Measurements from ENCODE around the gene SPINK4.

SPINK4 gene

DNA sequence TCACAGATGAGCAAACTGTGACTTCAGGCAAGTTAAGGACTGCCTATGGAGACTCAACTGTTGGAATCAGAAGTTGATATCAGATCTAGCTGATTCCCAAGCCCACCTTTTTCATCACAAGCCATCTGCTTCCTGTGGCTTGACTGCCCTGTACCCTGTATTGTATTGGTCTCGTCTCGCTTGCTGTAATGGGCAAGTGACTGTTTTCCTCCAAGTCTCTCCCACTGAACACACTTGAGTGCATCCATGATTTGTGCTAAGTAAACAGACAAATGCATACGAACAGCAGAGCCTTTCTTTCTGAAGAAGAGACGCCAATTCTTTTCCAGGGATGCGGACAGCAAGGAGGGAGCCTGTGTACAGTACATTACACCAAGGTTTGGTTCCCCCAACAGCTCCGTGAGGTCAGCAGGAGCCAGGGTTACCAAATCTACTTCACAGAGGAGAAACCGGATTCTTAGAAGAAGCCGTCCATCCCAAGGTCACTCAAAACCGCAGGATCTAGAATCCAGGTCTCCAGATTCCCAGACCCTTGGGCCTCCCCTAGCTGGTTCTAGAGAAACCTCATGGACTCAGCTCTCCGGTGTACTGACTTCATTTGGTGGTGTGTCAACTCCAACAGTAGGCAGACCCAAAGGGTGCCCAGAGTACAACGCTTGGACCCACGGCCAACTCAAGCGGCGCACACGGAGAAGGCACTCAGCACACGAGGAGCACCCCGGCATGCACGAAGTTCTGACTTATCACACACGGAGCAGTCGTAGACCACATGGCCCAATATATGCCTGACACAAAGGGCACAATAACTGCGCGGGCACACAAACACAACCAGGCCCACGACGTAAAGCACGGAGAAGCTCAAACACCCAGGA lies 23.4 kb downstream of the SPINK4 start:
- peak; percentile 57 for DNase-seq (ENCODE audit: low read depth)
- Histone ChIP-seq H3K36me3 (ENCODE audit: control insufficient read depth, insufficient read depth, low read length, severe bottlenecking) (peaks cover 58% of the 10 kb centered on the region), H3K4me1 (ENCODE audit: control insufficient read depth, insufficient read depth, low read length) (peaks cover 15% of the 10 kb centered on the region), H3K4me3 (ENCODE audit: low read length) (peak overlapping the region; percentile 98), H3K27me3 (replicated peaks; ENCODE audit: control insufficient read depth, insufficient read depth, low read length) (no peaks in the 10 kb centered on the region), H3K9me3 (ENCODE audit: control insufficient read depth, low read length) (no peaks in the 10 kb centered on the region), H3K9ac (ENCODE audit: low read length) (peak overlapping the region; percentile 92)

DNA sequence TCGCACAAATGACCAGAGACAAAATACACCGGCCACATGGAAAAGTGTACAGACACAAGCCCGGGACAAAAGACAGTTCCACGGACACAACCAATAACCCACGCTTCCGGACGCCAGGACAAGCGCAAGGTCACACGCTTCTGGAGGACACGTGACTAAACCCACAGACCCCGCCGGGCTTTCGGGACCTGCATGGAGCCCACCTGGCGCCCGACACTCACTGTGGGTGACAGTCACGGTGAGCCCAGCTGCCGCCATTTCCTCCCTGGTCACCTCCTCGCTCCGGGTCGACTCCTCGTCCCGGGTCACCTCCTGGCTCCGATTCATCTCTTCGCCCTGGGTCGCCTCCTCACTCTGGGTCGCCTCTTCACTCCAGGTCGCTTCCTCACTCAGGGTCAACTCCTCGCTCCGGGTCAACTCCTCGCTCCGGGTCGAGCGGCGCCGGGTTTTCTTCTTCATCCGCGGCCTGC lies 24.1 kb downstream of the SPINK4 start:
- H3K27me3 ChIP-seq (replicated peaks; ENCODE audit: control insufficient read depth, insufficient read depth, low read length): no peaks in the 10 kb centered on the region
- peaks cover 15% of the 10 kb centered on the region for H3K4me1 ChIP-seq (ENCODE audit: control insufficient read depth, insufficient read depth, low read length)
- peaks cover 58% of the 10 kb centered on the region for H3K36me3 ChIP-seq (ENCODE audit: control insufficient read depth, insufficient read depth, low read length, severe bottlenecking)
- peak overlapping the region; percentile 92 for H3K9ac ChIP-seq (ENCODE audit: low read length)
- peak; percentile 72 for DNase-seq (ENCODE audit: low read depth)
- no peaks in the 10 kb centered on the region for H3K9me3 ChIP-seq (ENCODE audit: control insufficient read depth, low read length)
- peak overlapping the region; percentile 98 for H3K4me3 ChIP-seq (ENCODE audit: low read length)

DNA sequence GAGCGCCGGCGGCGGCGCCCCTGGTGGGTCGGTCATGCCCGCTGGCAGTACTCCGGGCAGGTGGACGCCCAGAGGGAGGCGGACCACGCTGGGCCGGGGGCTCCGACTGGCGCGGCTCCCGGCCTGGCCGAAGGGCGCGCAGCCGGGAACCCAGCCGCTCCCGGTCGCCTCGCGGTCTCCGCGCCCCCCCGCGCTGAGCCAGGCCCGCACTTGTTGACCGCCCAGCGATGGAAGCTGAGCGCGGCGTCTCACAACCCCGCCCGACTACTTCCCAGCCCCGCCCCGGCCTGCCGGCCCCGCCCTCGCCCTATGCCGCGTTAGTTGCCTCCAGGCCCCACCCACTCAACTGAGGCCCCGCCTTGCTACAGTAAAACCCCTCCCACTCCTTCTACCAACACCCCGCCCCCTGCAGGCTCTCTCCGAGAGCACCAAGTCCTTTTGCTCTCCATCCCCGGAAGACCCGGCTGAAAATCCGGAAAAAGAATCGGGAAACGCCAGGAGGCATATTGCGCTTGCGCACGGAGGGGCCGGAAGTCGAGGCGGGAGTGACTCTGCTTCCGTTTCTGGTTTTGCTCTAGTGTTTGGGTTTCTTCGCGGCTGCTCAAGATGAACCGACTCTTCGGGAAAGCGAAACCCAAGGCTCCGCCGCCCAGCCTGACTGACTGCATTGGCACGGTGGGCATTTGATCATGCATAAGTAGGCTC lies 24.7 kb downstream of the SPINK4 start, which contains the start of the genes BAG1 and CHMP5:
TSS of gene BAG1 (minus strand) at position 236 of the 705 bp plus-strand sequence.
TSS of gene CHMP5 (plus strand) at position 577 of the 705 bp plus-strand sequence. CDS start at position 607, 30 bp downstream.
- peak within 1 kb of the TSS; percentile 98 for H3K4me3 ChIP-seq (ENCODE audit: low read length)
- no peaks in the 10 kb centered on the region for H3K27me3 ChIP-seq (replicated peaks; ENCODE audit: control insufficient read depth, insufficient read depth, low read length)
- H3K9ac ChIP-seq (ENCODE audit: low read length): peak within 1 kb of the TSS; percentile 94
- H3K36me3 ChIP-seq (ENCODE audit: control insufficient read depth, insufficient read depth, low read length, severe bottlenecking): peaks cover 55% of the 10 kb centered on the region
- no peaks in the 10 kb centered on the region for H3K9me3 ChIP-seq (ENCODE audit: control insufficient read depth, low read length)
- H3K4me1 ChIP-seq (ENCODE audit: control insufficient read depth, insufficient read depth, low read length): peaks cover 15% of the 10 kb centered on the region
- DNase-seq (ENCODE audit: low read depth): peak; percentile 100

DNA sequence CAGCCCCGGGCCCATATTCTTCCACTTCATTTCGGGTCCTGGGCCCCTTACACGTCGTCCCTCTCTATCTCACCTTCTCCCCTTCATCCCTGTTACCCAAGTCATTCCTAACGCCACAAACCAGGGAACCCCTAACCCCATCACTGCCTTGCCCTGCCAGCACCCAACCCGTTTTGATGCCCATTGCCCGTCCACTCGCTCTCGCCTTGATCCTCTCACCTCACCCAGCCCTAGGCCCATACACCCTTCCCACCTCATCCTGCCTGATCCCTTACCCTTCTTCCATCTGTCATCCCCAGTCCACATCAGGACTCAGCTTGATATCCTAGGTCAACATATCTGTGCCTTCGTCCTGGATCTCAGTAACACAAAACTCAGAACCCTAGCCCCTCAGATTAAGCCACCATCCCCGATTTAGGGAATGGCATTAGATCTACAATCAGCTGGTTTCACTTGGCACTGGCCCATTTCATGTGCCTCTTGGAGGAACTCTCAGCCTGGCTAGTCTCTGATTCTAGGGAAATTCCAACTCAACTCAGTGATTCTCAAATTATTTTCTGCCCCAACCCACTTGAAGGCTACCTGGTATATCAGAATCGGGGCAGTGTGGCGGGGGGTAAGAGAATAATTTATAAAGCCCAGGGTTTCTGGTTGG lies 25.4 kb downstream of the SPINK4 start:
- Histone ChIP-seq H3K4me1 (ENCODE audit: control insufficient read depth, insufficient read depth, low read length) (peaks cover 15% of the 10 kb centered on the region), H3K9me3 (ENCODE audit: control insufficient read depth, low read length) (no peaks in the 10 kb centered on the region), H3K36me3 (ENCODE audit: control insufficient read depth, insufficient read depth, low read length, severe bottlenecking) (peaks cover 53% of the 10 kb centered on the region), H3K9ac (ENCODE audit: low read length) (peak overlapping the region; percentile 94), H3K4me3 (ENCODE audit: low read length) (peak overlapping the region; percentile 91), H3K27me3 (replicated peaks; ENCODE audit: control insufficient read depth, insufficient read depth, low read length) (no peaks in the 10 kb centered on the region)
- DNase-seq (ENCODE audit: low read depth): peak; percentile 37

DNA sequence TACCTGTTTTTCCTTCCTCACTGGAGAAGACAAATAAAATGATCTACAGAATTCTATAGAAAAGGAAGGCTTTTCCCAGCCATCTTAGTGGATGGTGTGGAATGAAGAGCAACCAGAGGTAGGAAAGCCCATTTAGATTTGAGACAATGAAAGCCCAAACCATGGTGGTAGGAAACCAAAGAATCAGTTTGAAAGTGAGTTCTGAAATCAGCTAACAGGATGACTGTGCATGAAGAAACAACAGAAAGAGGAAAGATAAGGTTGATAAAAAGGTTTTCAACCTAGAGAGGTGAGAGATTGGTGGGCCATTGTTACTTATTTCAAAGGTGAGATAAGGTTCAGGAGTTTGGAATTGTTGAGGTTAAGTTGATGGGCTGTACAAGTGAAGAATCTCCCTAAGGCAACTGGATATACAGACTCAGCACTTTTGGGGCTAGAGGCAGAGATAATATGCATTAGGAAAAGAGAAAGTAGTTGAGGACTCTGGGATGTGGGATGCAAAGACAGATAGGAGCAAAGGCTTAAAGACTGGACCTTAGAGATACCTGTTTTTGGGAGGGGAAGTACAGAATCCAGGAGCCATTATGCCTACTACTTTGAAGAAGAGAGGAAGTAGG lies 27.3 kb downstream of the SPINK4 start:
- H3K9ac ChIP-seq (ENCODE audit: low read length): no peak overlapping the region
- peaks cover 55% of the 10 kb centered on the region for H3K36me3 ChIP-seq (ENCODE audit: control insufficient read depth, insufficient read depth, low read length, severe bottlenecking)
- H3K27me3 ChIP-seq (replicated peaks; ENCODE audit: control insufficient read depth, insufficient read depth, low read length): no peaks in the 10 kb centered on the region
- DNase-seq (ENCODE audit: low read depth): no peak
- H3K4me1 ChIP-seq (ENCODE audit: control insufficient read depth, insufficient read depth, low read length): peaks cover 15% of the 10 kb centered on the region
- H3K9me3 ChIP-seq (ENCODE audit: control insufficient read depth, low read length): no peaks in the 10 kb centered on the region
- no peak overlapping the region for H3K4me3 ChIP-seq (ENCODE audit: low read length)

DNA sequence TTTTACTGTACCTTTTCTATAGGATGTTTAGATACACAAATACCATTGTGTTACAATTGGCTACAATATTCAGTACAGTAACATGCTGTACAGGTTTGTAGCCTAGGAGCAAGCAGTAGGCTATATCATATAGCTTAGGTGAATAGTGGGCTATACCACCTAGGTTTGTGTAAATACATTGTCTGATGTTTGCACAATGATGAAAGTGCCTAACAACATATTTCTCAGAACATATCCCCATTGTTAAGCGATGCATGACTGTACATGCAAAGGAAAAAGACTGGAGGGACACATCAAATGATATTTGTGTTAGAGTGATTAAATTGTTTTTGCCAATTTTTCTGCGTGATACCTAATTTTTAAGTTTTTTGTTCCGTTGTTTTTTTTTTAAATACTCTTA lies 30.2 kb downstream of the SPINK4 start:
- Histone ChIP-seq H3K27me3 (replicated peaks; ENCODE audit: control insufficient read depth, insufficient read depth, low read length) (no peaks in the 10 kb centered on the region), H3K4me3 (ENCODE audit: low read length) (no peak overlapping the region), H3K4me1 (ENCODE audit: control insufficient read depth, insufficient read depth, low read length) (peaks cover 8% of the 10 kb centered on the region), H3K9me3 (ENCODE audit: control insufficient read depth, low read length) (no peaks in the 10 kb centered on the region), H3K36me3 (ENCODE audit: control insufficient read depth, insufficient read depth, low read length, severe bottlenecking) (peaks cover 79% of the 10 kb centered on the region), H3K9ac (ENCODE audit: low read length) (no peak overlapping the region)
- DNase-seq (ENCODE audit: low read depth): no peak

DNA sequence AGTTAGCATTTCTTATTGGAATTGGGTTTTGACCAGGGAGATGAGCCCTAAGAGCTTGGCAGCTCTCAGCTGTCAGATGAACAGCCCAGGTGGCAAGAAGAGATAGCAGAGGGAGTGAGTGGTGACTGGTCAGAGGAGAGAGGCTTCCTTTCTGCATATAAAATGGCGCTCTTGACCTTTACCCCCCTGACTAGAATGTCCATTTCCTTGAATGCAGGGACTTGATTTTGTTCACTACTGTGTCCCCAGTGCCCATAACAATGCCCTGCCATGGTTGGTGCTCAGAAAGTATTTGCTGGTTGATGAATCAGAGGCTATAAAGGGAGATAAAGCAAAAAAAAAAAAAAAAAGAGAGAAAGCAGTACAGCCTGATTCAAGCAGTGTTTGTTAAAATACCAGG lies 32.1 kb downstream of the SPINK4 start:
- H3K36me3 ChIP-seq (ENCODE audit: control insufficient read depth, insufficient read depth, low read length, severe bottlenecking): peaks cover 91% of the 10 kb centered on the region

DNA sequence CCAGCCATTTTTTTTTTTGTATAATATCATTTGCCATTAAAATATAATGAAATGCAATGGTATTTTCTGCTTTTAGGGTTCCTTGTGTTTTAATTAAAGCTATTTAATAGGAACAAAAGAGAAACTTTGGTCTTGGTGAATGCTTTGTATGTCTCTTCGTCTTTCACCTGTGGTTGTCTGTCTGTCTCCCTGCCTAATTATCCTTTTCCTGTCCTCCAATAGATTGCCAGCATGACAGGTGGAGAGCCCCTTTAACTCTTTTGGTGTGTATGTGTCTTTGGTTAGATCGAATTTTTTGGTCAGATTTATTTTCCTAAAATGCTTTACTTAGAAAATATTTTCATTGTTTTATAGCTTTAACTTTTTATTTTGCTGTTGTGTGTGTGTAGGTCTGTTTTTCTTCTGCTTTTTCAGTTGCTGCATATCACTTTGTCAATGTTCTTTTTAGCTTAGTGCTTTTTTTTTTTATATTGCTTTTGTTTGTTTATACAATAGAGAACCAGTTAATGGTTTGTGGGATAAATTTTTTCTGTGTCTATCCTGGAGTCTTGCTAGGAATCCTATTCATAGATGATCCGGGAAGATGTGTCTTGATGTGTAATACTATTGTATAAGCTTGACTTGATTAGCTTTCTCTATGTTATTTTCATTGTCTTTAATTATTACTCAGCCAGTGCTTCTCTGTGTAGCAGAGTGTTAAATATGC lies 33.5 kb downstream of the SPINK4 start:
- H3K4me1 ChIP-seq (ENCODE audit: control insufficient read depth, insufficient read depth, low read length): no peaks in the 10 kb centered on the region
- H3K27me3 ChIP-seq (replicated peaks; ENCODE audit: control insufficient read depth, insufficient read depth, low read length): no peaks in the 10 kb centered on the region
- no peak overlapping the region for H3K9ac ChIP-seq (ENCODE audit: low read length)
- DNase-seq (ENCODE audit: low read depth): no peak
- H3K4me3 ChIP-seq (ENCODE audit: low read length): no peak overlapping the region
- H3K36me3 ChIP-seq (ENCODE audit: control insufficient read depth, insufficient read depth, low read length, severe bottlenecking): peaks cover 91% of the 10 kb centered on the region
- H3K9me3 ChIP-seq (ENCODE audit: control insufficient read depth, low read length): no peaks in the 10 kb centered on the region

More for the DNA sequence above, 32.1 kb downstream of the SPINK4 start:
- Histone ChIP-seq H3K9ac (ENCODE audit: low read length) (no peak overlapping the region), H3K4me1 (ENCODE audit: control insufficient read depth, insufficient read depth, low read length) (no peaks in the 10 kb centered on the region), H3K9me3 (ENCODE audit: control insufficient read depth, low read length) (no peaks in the 10 kb centered on the region), H3K4me3 (ENCODE audit: low read length) (no peak overlapping the region), H3K27me3 (replicated peaks; ENCODE audit: control insufficient read depth, insufficient read depth, low read length) (no peaks in the 10 kb centered on the region)
- peak; percentile 15 for DNase-seq (ENCODE audit: low read depth)

DNA sequence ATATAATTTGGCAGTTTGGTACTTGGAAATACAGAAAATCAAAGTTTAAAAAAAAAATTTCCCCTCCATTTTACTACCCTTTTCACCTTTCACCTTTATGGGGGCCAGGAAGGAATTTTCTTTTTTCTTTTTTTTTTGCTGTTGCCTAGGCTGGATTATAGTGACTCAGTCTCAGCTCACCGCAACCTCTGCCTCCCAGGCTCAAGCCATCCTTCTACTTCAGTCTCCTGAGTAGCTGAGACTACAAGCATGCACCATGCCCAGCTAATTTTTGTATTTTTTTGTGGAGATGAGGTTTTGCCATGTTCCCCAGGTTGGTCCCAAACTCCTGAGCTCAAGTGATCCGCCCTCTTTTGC lies 34.0 kb downstream of the SPINK4 start:
- H3K4me3 ChIP-seq (ENCODE audit: low read length): no peak overlapping the region
- H3K36me3 ChIP-seq (ENCODE audit: control insufficient read depth, insufficient read depth, low read length, severe bottlenecking): peaks cover 91% of the 10 kb centered on the region
- H3K9ac ChIP-seq (ENCODE audit: low read length): no peak overlapping the region

DNA sequence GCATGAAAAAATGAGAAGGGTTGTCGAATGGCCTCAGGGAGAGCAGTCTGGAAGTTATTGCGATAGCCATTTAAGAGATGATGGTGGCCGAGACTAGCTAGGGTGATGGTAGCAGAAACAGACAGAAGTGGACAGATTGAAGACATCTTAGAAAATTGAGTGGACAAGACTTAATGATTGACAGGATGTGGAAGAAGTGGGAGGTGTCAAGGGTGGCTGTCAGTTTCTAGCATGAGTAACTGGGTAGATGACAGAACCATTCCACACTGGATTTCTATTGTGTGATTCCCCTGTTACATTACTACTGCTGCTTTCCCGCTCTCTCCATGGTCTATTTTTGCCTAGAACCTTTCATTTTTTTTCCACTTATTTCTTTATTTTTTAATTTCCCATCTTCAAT lies 37.5 kb downstream of the SPINK4 start:
- H3K36me3 ChIP-seq (ENCODE audit: control insufficient read depth, insufficient read depth, low read length, severe bottlenecking): peaks cover 92% of the 10 kb centered on the region
- no peaks in the 10 kb centered on the region for H3K27me3 ChIP-seq (replicated peaks; ENCODE audit: control insufficient read depth, insufficient read depth, low read length)
- DNase-seq (ENCODE audit: low read depth): no peak
- no peaks in the 10 kb centered on the region for H3K4me1 ChIP-seq (ENCODE audit: control insufficient read depth, insufficient read depth, low read length)
- no peak overlapping the region for H3K4me3 ChIP-seq (ENCODE audit: low read length)
- no peak overlapping the region for H3K9ac ChIP-seq (ENCODE audit: low read length)
- H3K9me3 ChIP-seq (ENCODE audit: control insufficient read depth, low read length): no peaks in the 10 kb centered on the region

More for the DNA sequence above, 34.0 kb downstream of the SPINK4 start:
- no peaks in the 10 kb centered on the region for H3K27me3 ChIP-seq (replicated peaks; ENCODE audit: control insufficient read depth, insufficient read depth, low read length)
- H3K4me1 ChIP-seq (ENCODE audit: control insufficient read depth, insufficient read depth, low read length): no peaks in the 10 kb centered on the region
- H3K9me3 ChIP-seq (ENCODE audit: control insufficient read depth, low read length): no peaks in the 10 kb centered on the region
- DNase-seq (ENCODE audit: low read depth): no peak
